HG02623 (cell line): Measurements from ENCODE around the gene DYNLRB2.
A peak's percentile ranks its signal among the peaks of the same experiment; 100 is the strongest.

ENCODE experiments used
- ATAC-seq: cut with Tn5 transposase; IDR thresholded peaks from one replicate; pipeline ENCODE4 v1.9.1; 2021; ENCODE audit warnings: moderate library complexity; ENCODE audit not compliant: unreplicated experiment

Gene DYNLRB2

GRCh38 chr16:80540516-80541305 is at the start of gene DYNLRB2:
Gene DYNLRB2 (plus strand): TSS chr16:80540993. CDS start chr16:80541077, 84 bp downstream.
- peak; percentile 94 for ATAC-seq

GRCh38 chr16:80500116-80500859 is 40.5 kb upstream of the DYNLRB2 start:
- no peak for ATAC-seq

GRCh38 chr16:80500961-80501525 is 39.8 kb upstream of the DYNLRB2 start:
- ATAC-seq, result no peak

GRCh38 chr16:80503107-80503506 is 37.7 kb upstream of the DYNLRB2 start:
- ATAC-seq, result no peak

GRCh38 chr16:80507538-80507937 is 33.3 kb upstream of the DYNLRB2 start:
- ATAC-seq, result no peak

- no peak for ATAC-seq
Observed at GRCh38 chr16:80509872-80510271, 30.9 kb upstream of the DYNLRB2 start.

GRCh38 chr16:80511824-80512592 is 28.8 kb upstream of the DYNLRB2 start:
- ATAC-seq, result no peak

GRCh38 chr16:80512593-80512853 is 28.3 kb upstream of the DYNLRB2 start:
- ATAC-seq, result no peak

GRCh38 chr16:80515374-80515773 is 25.4 kb upstream of the DYNLRB2 start:
- ATAC-seq, result no peak

- ATAC-seq, result no peak
Observed at GRCh38 chr16:80517846-80518245, 22.9 kb upstream of the DYNLRB2 start.

GRCh38 chr16:80518436-80518835 is 22.4 kb upstream of the DYNLRB2 start:
- no peak for ATAC-seq

- ATAC-seq, result no peak
Observed at GRCh38 chr16:80519189-80519588, 21.6 kb upstream of the DYNLRB2 start.

- ATAC-seq, result no peak
Observed at GRCh38 chr16:80525420-80525819, 15.4 kb upstream of the DYNLRB2 start.

GRCh38 chr16:80526418-80527061 is 14.3 kb upstream of the DYNLRB2 start:
- no peak for ATAC-seq

- no peak for ATAC-seq
Observed at GRCh38 chr16:80527297-80527696, 13.5 kb upstream of the DYNLRB2 start.

- ATAC-seq, result no peak
Observed at GRCh38 chr16:80530479-80530878, 10.3 kb upstream of the DYNLRB2 start.

GRCh38 chr16:80536238-80536637 is 4.6 kb upstream of the DYNLRB2 start:
- no peak for ATAC-seq

GRCh38 chr16:80541306-80541694 is 507 bp downstream of the DYNLRB2 start:
- no peak for ATAC-seq

- ATAC-seq, result no peak
Observed at GRCh38 chr16:80543162-80543561, 2.4 kb downstream of the DYNLRB2 start.

GRCh38 chr16:80544326-80544725 is 3.5 kb downstream of the DYNLRB2 start:
- ATAC-seq, result no peak

- no peak for ATAC-seq
Observed at GRCh38 chr16:80546249-80546648, 5.5 kb downstream of the DYNLRB2 start.
